Inferior parietal cortex (tissue), 1 donor: ENCODE data around the gene TPCN1.

ENCODE experiments used
- DNase-seq: peaks from one replicate; pipeline ENCODE4 v3.0.0-alpha.2; 2016; ENCODE audit errors: extremely low spot score

The TPCN1 gene

GRCh38 chr12:113339540-113339939 lies 118.3 kb downstream of the TPCN1 start:
- no peak for DNase-seq

DNA sequence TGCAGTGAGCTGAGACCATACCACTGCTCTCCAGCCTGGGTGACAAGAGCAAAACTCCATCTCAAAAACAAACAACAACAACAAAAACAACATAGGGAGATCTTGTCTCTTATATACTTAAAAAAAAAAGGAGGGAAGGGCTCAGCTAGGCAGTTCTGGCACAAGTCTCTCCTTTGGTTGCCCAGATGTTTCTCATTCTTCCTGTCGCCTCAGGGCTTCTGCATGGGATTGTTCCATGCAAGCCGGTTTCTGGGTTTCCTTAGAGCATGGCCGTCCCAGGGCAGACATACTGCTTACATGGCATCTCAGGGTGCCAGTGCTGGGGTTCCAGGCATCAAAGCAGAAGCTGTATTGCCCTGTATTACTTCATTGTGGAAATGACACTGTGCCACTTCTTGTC lies 118.8 kb downstream of the TPCN1 start:
- no peak for DNase-seq

GRCh38 chr12:113341535-113341934 lies 120.3 kb downstream of the TPCN1 start:
- DNase-seq, result no peak

GRCh38 chr12:113345318-113345717 lies 124.1 kb downstream of the TPCN1 start:
- DNase-seq, result no peak

- DNase-seq, result no peak
These were observed 125.1 kb downstream of the TPCN1 start for GRCh38 chr12:113346353-113346752.

DNA sequence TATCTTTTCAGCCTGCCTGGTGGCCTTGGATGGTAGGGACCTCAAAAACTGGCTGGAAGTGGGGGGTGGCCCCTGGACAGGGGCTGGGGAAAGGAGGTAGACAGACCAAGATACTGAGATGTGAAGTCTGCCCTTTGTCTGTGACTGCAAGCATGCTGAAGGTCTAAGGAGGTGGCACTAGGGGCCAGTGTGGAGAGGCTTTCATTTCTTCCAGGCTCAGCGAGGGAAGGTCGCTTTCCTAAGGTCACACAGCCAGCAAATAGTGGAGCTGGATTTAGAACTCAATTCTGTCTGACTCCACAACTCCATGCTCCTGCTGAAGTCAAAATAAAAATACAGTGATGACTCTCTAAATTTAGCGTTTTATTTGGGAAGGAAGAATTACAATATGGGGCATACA lies 125.8 kb downstream of the TPCN1 start:
- DNase-seq, result no peak

GRCh38 chr12:113347892-113348291 lies 126.6 kb downstream of the TPCN1 start:
- DNase-seq, result no peak
